Measurements from ENCODE around the gene OR6J1. TPM values are rescaled to one million over a fixed set of nuclear protein-coding genes. Genes with fewer than 3 reads are reported as not detected.

The OR6J1 gene
- total and polyA plus RNA-seq, 2 of the 13 experiments (the other 11 are each of a cell fraction or from before 2014, with no cell fraction given): not detected

- peak; percentile 89 for TF ChIP-seq CREB1 (IDR thresholded peaks at IDR 0.05)
- no peak; the same call in 1 of the 2 replicates for TF ChIP-seq CREB1 (CRISPR knock-in tag; IDR thresholded peaks at IDR 0.05)
- TF ChIP-seq KLF13 (CRISPR knock-in tag; IDR thresholded peaks at IDR 0.05): no peak; the same call in 1 of the 2 replicates
- no peak for TF ChIP-seq KAT2B (IDR thresholded peaks at IDR 0.05; ENCODE audit: borderline replicate concordance, low read depth, low read length)
- TF ChIP-seq, protein P1, sequence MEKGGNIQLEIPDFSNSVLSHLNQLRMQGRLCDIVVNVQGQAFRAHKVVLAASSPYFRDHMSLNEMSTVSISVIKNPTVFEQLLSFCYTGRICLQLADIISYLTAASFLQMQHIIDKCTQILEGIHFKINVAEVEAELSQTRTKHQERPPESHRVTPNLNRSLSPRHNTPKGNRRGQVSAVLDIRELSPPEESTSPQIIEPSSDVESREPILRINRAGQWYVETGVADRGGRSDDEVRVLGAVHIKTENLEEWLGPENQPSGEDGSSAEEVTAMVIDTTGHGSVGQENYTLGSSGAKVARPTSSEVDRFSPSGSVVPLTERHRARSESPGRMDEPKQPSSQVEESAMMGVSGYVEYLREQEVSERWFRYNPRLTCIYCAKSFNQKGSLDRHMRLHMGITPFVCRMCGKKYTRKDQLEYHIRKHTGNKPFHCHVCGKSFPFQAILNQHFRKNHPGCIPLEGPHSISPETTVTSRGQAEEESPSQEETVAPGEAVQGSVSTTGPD (CRISPR knock-in tag; IDR thresholded peaks at IDR 0.05): no peak
- TF ChIP-seq, protein P2, sequence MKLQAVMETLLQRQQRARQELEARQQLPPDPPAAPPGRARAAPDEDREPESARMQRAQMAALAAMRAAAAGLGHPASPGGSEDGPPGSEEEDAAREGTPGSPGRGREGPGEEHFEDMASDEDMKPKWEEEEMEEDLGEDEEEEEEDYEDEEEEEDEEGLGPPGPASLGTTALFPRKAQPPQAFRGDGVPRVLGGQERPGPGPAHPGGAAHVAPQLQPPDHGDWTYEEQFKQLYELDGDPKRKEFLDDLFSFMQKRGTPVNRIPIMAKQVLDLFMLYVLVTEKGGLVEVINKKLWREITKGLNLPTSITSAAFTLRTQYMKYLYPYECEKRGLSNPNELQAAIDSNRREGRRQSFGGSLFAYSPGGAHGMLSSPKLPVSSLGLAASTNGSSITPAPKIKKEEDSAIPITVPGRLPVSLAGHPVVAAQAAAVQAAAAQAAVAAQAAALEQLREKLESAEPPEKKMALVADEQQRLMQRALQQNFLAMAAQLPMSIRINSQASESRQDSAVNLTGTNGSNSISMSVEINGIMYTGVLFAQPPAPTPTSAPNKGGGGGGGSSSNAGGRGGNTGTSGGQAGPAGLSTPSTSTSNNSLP (IDR thresholded peaks at IDR 0.05; ENCODE audit: low read depth, low read length): no peak
- TF ChIP-seq THYN1 (CRISPR knock-in tag; IDR thresholded peaks at IDR 0.05; ENCODE audit: borderline replicate concordance, low read depth): no peak
- TF ChIP-seq TCF7 (IDR thresholded peaks at IDR 0.05; ENCODE audit: low read depth): no peak; the same call in 1 of the 2 replicates
- TF ChIP-seq MBD4 (IDR thresholded peaks at IDR 0.05; ENCODE audit: borderline replicate concordance, low read length): no peak
- peak; percentile 76; the same call in 1 of the 2 replicates for TF ChIP-seq ZNF343 (CRISPR knock-in tag; IDR thresholded peaks at IDR 0.05)
- no peak for TF ChIP-seq ZNF749 (CRISPR knock-in tag; IDR thresholded peaks at IDR 0.05; ENCODE audit: borderline replicate concordance)
- TF ChIP-seq ZNF768 (CRISPR knock-in tag; IDR thresholded peaks at IDR 0.05): peak; percentile 68
- TF ChIP-seq RCOR2 (CRISPR knock-in tag; IDR thresholded peaks at IDR 0.05): peak; percentile 76
- TF ChIP-seq ZNF780A (CRISPR knock-in tag; IDR thresholded peaks at IDR 0.05): no peak
- TF ChIP-seq ZNF720 (CRISPR knock-in tag; IDR thresholded peaks at IDR 0.05): peak; percentile 86; the same call in 1 of the 2 replicates
- TF ChIP-seq NRL (CRISPR knock-in tag; IDR thresholded peaks at IDR 0.05; ENCODE audit: borderline replicate concordance): peak; percentile 85; the same call in 1 of the 2 replicates
- no peak; the same call in 1 of the 2 replicates for TF ChIP-seq JDP2 (CRISPR knock-in tag; IDR thresholded peaks at IDR 0.05; ENCODE audit: borderline replicate concordance)
- TF ChIP-seq MXI1 (IDR thresholded peaks at IDR 0.05; ENCODE audit: borderline replicate concordance, low read depth, low read length): peak; percentile 98
- peak; percentile 86; the same call in 1 of the 2 replicates for TF ChIP-seq ZBTB42 (CRISPR knock-in tag; IDR thresholded peaks at IDR 0.05)
- no peak for TF ChIP-seq TCF12 (IDR thresholded peaks at IDR 0.05)
- no peak for TF ChIP-seq TCF12 (CRISPR knock-in tag; IDR thresholded peaks at IDR 0.05)
- TF ChIP-seq ZNF530 (CRISPR knock-in tag; IDR thresholded peaks at IDR 0.05; ENCODE audit: low read depth): no peak
- TF ChIP-seq, protein P3, sequence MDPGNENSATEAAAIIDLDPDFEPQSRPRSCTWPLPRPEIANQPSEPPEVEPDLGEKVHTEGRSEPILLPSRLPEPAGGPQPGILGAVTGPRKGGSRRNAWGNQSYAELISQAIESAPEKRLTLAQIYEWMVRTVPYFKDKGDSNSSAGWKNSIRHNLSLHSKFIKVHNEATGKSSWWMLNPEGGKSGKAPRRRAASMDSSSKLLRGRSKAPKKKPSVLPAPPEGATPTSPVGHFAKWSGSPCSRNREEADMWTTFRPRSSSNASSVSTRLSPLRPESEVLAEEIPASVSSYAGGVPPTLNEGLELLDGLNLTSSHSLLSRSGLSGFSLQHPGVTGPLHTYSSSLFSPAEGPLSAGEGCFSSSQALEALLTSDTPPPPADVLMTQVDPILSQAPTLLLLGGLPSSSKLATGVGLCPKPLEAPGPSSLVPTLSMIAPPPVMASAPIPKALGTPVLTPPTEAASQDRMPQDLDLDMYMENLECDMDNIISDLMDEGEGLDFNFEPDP (CRISPR knock-in tag; conservative IDR thresholded peaks at IDR 0.05): no peak
- TF ChIP-seq MXD3 (CRISPR knock-in tag; IDR thresholded peaks at IDR 0.05): peak; percentile 98
- TF ChIP-seq MTA1 (CRISPR knock-in tag; IDR thresholded peaks at IDR 0.05; ENCODE audit: borderline replicate concordance): no peak
These were observed 54.9 kb downstream of the OR6J1 start, which contains the start of gene DAD1 (continued) for GRCh38 chr14:22589096-22589839.
